Esophagus muscularis mucosa (tissue), 4 donors: ENCODE measurements around the gene MS4A13.

Experiments
- EP300 ChIP-seq: sonication (generic); formaldehyde crosslinking; IDR thresholded peaks from one replicate; pipeline ENCODE4 v1.6.1; 2017; ENCODE audit warnings: antibody characterized with exemption
- POLR2A ChIP-seq: fragments of 450-650 bp; IDR thresholded peaks from one replicate; pipeline ENCODE4 v1.6.1; 2017; ENCODE audit warnings: antibody characterized with exemption, moderate library complexity, mild to moderate bottlenecking, low read depth
- POLR2AphosphoS5 ChIP-seq, 2 donors: sonication (generic); formaldehyde crosslinking; IDR thresholded peaks; one replicate each; pipeline ENCODE4 v1.6.1; 2017; ENCODE audit warnings: antibody characterized with exemption in 2 of 2
- TF ChIP-seq, protein P1 (sequence below), 3 experiments: fragments of 200-600 bp in 2 of 3; fragments of 450-650 bp in 1 of 3; sonication (generic) in 2 of 3; IDR thresholded peaks; one replicate each; pipeline ENCODE4 v1.5.1; 2017 to 2019; ENCODE audit warnings: antibody characterized with exemption in 3 of 3, mild to moderate bottlenecking in 2 of 3, moderate library complexity in 1 of 3

DNA sequence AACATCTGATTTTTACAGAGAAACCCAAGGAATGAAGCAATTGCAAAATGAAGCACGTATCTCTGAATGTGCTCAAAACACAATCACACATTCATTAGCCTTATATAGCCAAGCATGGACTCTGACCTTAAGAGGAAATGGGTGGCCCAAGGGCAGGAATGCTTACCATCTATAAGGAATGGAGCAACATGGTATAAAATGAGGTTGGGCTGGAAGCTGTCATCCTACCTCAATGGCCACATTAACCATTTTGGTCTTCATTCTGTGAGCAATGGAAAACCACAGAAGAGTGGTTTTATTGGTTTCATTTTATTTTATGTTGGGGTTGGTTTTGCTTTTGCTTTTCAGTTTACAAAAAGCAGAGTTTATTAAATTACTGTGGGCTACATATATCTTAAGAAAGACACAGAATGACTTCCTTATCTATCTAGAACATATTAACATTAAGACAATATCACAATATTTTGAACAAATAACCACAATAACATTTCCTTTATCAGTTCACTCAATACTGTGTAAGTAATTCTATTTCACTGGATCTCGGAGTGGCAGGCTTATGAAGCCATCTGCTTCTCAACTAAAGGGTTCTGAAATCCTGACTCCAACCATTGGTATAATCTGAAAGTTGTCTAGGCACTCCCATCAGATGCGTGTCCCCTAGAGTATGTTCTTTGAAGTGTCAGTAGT is 10.8 kb upstream of the MS4A13 start:
- TF ChIP-seq, protein P1, sequence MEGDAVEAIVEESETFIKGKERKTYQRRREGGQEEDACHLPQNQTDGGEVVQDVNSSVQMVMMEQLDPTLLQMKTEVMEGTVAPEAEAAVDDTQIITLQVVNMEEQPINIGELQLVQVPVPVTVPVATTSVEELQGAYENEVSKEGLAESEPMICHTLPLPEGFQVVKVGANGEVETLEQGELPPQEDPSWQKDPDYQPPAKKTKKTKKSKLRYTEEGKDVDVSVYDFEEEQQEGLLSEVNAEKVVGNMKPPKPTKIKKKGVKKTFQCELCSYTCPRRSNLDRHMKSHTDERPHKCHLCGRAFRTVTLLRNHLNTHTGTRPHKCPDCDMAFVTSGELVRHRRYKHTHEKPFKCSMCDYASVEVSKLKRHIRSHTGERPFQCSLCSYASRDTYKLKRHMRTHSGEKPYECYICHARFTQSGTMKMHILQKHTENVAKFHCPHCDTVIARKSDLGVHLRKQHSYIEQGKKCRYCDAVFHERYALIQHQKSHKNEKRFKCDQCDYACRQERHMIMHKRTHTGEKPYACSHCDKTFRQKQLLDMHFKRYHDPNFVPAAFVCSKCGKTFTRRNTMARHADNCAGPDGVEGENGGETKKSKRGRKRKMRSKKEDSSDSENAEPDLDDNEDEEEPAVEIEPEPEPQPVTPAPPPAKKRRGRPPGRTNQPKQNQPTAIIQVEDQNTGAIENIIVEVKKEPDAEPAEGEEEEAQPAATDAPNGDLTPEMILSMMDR (IDR thresholded peaks at IDR 0.05) = no peak
- no peak for TF ChIP-seq POLR2A
- TF ChIP-seq POLR2AphosphoS5 (IDR thresholded peaks at IDR 0.05) = no peak
- TF ChIP-seq EP300 = no peak
